ENCODE data around the gene ADK.
A peak's percentile ranks its signal among the peaks of the same experiment; 100 is the strongest.

The ADK gene

DNA sequence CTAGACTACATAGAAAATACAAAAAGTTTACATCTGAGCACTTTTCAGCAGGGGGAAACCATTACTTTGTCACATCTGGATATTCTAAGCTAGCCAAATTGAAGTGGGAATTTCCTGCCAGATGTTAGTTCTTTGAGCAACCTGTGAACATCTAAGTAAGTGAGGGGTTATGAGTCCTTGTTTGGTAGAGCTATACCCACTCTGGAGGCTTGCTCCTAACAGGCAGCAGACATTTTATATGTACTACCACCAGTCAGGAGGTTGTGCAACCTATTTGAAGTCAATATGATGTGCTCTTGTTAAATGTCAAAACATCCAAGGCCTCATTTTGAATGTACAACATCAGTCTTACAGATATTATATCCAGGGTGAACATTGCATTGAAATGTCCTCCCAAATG lies 532.0 kb downstream of the ADK start:
- DNase-seq = no peak

DNA sequence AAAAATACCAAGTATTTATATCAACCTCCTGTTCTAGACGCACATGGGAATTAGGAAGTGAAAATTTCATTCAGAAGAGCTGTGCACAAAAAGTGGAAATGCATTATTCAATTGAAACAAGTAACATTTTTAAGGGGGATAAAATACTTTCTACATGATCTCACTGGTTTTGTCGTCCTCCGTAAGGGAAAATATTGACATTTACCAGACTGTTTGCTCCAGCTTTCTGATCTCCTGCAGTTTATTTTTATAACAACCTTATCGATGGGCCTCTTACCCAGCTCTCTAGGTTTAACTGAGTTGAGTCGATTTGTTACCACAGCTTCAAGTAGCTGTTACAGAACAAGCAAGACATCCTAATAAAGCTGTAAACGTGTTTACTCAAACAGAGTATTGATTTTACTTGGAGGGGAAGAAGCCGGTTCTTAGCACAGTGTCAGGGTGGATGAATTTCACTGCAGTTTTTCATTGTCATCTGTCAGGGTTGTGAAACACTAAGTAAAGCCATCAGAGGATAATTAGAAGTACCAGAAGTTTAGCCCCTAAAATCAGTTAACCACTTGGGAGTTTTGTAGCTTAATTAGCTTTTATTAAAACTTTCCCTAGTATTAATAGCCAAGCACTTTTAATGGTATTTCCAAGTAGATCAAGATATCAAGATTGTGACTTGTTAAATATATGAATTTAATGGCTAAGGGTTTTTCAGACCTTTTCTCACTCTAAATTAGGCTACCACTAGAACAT lies 532.8 kb downstream of the ADK start:
- DNase-seq = no peak

DNA sequence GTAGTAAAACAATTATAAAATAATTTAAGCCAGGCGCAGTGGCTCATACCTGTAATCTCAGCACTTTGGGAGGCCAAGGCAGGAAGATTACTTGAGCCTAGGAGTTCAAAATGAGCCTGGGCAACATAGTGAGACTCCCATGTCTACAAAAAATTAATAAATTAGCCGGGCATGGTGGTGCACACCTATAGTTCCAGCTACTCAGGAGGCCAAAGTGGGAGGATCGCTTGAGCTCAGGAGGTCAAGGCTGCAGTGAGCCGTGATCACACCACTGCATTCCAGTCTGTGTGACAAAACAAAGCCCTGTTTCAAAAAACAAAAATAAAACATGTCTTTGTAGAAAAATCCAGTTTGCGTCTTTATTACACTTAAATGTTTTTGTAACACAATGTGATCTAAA lies 533.4 kb downstream of the ADK start:
- no peak for DNase-seq

DNA sequence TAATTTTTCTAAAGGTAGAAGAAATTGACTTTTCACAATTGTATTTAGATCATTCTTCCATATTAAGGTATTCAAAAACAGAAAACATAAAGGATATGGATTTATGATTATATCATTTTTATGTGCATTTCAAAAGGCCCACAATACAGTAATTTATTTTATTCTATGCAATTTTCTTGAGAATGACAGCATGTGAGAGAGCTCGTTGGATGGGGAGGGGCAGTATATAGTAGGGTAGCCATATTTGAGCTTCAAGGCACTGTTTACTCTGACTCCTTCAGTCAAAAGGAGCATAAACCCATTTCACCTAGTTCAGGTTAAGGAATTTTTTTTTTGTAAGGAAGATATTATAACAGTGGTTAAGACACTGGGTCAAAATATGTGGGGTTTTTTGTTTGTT lies 534.5 kb downstream of the ADK start:
- no peak for DNase-seq

DNA sequence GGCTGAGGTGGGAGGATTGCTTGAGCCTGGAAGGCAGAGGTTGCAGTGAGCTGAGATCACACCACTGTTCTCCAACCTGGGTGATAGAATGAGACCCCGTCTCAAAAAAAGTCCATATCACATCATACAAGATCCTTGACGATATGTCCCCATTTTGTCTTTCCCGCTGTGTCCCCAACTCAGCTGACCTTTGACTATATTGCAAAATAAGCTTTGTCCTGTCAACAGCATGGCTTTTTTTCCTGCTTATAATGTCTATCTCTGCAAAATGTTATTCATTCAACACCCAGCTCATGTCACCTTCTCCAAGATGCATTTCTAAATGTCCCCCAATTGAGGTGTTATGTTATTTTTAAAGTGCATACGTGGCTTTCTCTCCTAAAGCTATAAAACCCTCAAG lies 539.4 kb downstream of the ADK start:
- DNase-seq = no peak

DNA sequence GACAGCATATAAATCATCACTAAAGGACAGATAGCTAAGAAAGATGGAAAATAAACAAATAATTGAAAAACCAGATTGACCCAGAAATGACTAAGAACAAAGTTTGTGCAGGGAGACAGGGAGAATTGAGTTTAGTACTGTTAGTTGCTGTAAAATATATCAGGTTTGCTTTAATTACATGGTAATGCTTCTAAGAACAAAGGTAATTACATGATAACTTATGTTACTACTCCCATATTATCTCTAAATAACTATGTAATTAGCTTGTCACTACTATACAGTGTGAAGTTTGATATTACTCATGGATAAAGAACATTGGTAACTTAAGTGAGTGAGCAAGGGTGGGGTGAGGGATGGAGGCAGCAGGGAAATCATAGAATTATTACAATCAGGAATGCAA lies 540.1 kb downstream of the ADK start:
- DNase-seq = no peak

DNA sequence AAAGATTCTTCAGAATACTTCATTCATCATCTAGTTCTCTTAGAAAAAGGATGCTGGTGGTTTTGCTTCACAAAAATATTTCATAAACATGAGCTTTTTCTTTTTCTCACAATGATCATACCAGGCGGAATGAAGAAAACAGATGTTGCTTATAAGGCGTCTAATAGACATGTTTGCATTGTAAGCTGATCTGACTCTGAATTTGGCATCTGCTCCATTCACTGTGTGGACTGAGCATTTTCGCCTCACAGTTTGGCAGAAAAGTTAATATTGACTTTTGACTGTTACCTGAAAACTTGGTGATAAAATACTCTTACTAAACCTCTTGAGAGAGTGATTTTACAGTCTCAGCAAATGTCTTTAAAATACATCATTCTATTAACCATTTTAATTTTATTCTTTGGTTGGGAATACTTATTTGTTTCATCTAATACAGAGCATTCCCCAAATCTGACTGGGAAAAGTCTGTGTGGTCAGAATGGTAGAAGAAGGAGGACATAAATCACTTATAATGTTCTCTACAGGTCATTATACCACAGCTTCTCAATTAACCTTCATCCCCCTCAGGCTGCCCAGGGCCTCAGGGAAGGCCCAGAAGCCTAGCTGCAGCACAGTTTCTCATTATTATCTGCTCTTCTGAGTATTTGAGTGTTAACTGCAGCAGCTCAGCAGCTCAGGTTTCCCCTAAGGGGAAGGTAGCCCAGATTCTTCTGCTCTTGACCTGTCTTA lies 553.8 kb downstream of the ADK start:
- DNase-seq = no peak

DNA sequence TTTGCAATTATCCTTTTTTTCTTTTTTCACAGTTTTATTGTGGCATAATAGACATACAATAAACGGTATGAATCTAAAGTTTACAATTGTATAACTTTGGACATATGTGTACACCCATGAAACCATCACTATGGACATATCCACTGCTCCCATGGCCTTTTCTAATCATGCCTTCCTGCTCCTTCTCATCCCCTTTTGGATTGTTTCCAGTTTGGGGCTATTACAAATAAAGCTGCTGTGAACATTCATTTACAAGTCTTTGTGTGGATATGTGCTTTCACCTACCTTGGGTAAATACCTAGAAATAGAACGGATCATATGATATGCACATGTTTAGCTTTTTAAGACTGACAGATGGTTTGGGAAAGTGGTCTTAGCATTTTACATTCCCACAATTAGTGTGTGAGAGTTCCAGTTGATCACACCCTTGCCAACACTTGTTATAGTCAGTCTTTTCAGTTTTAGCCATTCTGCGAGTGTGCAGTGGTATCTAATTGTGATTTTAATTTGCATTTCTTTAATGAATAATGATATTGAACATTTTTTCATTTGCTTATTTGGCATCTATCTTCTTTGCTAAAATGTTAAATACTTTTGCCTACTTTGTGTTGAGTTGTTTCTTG lies 554.4 kb downstream of the ADK start:
- DNase-seq = no peak

DNA sequence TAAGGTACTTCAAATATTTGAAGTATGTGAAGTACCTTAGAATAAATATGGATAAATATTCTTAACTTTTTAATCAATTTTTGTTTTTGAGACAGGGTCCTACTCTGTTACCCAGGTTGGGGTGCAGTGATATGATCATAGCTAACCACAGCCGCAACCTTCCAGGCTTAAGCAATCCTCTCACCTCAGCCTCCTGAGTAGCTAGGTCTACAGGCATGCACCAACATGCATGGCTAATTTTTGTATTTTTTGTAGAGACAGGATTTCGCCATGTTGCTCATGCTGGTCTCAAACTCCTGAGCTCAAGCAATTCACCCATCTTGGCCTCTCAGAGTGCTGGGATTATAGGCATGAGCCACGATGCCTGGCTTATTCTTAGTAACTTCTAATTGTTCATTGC lies 555.9 kb downstream of the ADK start:
- DNase-seq = no peak

DNA sequence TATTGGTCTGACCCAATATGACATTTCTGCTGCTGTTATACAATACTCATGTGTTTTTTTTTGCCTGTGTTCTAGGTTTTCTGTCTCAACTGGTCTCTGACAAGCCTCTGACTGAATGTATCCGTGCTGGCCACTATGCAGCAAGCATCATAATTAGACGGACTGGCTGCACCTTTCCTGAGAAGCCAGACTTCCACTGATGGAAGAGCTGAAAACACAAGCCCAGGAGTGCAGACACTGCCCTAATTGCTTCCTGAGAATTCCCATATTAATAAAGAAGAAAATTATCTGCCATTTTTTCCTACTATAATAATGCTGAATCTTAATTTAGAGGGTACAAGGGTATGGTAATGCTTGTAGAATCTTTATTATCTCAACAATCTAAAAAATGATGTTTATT lies 557.2 kb downstream of the ADK start:
- DNase-seq = no peak

DNA sequence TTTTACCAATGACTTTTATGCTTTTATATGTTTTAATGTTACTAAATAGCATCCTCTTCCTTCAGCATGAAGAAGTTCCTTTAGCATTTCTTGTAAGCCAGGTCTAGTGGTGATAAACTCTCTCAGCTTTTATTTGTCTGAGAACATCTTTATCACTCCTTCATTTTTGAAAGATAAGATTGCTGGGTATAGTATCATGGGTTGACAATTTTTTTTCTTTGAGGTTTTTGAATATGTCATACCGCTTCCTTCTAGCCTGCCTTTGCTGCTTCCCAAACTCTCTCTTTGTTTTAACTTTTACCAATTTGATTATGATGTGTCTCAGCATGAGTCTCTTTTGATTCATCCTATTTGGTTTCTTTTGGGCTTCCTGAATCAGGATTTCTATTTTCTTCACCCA lies 567.2 kb downstream of the ADK start:
- no peak for DNase-seq

DNA sequence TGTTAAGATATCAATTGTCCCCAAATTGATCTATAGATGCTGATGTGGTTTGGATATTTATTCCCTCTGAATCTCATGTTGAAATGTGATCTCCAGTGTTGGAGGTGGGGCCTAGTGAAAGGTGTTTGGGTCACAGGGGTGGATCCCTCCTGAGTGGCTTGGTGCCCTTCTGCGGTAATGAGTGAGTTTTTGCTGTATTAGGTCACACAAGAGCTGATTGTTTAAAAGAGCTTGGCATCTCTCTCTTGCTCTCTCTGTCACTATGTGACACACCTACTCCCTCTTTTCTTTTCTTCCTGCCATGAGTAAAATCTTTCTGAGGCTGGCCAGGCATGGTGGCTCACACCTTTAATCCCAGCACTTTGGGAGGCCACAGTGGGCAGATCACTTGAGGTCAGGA lies 577.2 kb downstream of the ADK start:
- no peak for DNase-seq

DNA sequence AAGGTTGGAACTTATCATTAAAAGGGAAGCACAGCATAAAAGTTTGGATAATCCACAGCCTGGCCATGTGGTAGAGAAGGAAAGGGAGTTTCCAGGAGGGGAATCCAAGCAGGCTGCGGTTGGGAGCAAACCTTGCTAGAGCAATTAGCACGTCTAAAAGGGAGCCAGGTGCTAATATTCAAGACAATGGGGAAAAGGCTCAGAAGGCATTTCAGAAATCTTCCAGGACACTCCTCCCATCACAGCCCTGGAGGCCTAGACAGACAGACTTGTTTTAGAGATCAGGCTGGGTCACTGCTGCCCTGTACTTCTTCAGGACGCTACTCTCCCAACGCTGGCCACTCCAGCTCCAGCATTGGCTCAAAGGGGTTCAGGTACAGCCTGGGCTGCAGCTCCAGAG lies 579.2 kb downstream of the ADK start:
- no peak for DNase-seq

DNA sequence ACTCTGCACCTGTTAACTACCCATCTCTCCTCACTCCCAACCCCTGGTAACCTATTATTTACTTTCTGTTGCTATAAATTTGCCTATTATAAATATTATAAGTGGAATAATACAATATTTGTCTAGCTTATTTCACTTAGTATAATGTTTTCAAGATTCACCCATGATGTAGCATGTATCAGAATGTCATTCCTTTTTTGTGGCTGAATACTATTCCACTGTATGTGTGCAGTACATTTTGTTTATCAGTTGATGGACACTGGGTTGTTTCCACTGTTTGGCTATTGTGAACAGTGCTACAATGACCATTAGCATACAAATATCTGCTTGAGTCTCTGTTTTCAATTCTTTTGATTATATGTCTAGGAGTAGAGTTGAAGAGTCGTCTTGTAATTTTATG lies 582.6 kb downstream of the ADK start:
- DNase-seq = no peak

DNA sequence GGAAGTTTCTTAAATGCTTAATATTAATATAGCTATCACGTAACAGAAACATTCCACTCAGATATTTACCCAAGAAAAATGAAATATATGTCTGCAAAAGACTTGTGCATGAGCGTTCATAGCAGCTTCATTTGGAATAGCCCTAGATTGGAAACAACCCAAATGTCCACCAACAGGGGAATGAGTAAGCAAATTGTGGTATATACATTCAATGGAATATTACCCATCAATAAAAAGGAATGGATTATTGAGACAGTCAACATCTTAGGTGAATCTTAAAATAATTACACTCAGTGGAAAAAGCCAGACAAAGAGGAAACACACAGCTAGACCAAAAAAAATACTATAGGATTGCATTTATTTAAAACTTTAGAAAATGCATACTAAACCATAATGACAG lies 585.0 kb downstream of the ADK start:
- DNase-seq = no peak

DNA sequence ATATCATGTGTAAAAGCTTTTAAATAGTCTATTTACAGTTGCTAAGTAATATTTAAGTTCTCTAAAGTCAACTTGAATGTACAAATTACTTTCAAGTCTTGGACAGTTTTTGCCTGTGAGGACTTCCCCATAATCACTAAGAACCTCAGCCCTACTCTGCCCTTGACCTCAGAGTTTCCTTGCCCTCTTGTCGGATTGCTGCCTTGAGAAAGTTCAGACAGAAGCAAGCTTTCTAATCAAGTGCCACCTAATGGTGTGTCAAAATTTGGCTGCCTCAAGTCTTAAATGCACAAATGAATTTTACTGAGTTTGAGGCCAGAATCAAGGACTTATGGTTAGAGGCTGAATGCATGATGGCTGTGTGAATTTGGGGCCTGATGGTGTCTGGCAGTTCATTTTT lies 587.0 kb downstream of the ADK start:
- DNase-seq = peak in 1 of 5 donors; percentile 11

DNA sequence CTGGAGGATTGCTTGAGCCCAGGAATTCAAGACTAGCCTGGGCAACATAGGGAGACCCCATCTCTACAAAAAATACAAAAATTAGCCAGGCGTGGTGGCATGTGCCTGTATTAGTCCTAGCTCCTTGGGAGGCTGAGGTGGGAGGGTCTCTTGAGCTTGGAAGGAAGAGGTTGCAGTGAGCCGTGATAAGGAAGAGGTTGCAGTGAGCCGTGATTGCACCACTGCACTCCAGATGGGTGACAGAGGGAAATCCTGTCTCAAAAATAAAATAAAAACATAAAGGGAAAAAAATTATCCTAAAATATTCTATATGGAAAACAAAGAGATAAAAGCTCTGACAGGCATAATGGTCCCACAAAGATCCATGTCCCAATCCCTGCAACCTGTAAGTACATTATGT lies 587.5 kb downstream of the ADK start:
- DNase-seq = no peak

DNA sequence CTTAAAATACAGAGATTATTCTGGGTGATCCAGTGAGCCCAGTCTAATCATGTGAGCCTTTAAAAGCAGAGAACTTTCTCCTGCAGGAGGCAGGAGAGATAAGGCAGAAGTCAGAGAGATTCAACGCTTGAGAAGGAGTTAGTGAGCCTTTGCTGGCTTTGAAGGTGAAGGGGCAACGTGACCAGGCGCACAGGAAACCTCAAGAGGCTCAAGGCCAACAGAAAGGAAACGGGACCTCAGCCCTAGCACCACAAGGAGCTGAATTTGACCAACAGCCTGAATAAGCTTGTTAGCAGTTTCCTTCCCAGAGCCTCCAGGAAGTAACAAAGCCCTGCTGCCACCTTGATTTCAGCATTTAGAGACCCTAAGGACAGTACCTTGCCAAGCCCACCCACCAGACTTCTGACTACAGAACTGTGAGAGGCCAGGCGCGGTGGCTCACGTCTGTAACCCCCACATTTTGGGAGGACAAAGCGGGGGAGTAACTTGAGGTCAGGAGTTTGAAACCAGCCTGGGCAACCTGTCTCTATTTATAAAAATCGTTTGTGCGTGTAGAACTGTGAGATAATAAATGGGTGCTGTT lies 588.1 kb downstream of the ADK start:
- DNase-seq = peak in 1 of 5 donors; percentile 81

DNA sequence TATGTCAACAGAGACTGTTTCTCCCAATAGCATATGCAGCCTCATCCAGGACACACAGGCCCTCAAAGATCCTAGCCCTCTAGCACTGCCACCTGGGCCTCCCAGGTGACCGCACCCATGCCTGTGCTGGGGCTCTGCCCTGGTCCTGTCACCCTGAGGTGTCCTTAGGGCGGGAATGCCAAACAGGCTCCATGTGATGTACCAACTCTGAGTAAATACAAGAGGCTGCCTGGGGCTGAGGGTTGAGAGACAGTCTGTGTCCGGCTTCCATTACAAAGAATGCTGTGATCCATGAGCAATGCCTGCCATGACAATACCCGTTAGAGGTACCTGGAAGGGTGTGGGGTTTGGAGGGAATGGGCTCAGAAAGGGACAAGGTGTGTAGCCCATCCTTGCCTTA lies 592.4 kb downstream of the ADK start:
- DNase-seq = no peak

DNA sequence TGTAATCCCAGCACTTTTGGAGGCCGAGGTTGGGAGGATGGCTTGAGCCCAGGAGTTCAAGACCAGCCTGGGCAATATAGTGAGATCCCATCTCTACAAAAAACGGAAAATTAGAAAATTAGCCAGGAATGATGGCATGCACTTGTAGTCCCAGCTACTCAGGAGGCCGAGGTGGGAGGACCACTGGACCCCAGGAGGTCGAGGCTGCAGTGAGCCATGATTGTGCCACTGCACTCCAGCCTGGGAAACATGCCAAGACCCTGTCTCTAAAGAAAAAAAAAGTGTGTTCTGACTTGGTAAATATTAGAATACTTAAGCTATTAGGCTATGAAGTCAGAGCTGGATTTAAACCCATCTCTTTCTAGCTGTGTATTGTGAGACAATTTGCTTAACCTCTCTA lies 594.4 kb downstream of the ADK start:
- DNase-seq = no peak

DNA sequence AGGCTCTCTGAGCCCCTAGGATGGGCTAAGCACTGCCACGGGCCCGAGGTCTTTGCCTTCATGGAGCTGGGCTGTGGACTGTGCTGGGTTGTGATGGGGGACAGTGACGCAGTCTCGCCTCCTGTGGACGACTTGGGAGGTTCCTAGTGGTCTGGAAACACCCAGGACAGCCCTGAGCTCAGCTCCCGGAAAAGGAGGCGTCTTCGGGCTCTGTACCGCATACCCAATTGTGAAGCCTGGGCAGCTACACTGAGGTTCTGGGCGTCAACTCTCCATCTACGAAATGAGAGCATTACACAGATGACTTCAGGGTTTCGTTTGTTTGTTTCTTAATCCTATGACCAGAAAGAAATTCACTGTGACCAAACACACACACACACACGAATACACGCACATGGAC lies 595.8 kb downstream of the ADK start:
- DNase-seq = no peak

DNA sequence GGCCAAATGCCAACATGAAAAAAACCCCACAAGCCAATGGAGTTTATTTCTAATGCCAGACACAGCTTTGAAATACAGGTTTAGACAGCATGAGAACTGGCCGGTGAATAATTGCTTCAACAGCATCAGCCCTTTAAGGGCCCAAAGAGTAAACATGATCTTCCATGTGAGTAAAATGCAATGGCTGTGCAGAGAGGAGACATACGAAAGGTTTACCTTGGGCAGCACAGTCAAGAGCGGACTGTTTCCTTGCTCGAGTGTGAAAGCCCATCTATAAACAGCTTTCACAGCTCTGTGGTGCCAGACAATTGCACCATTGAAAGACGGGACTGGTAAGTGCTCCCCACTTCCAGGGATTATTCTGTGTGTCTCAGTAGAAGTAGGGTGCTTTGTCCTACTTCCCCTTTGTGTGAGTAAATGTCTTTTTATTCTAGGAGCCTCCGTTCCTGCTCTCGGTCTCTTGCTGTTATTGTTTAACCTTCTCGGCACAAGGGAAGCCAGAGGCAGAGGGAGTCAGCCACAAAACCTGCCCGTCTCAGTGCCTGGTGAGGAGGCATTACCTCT lies 597.5 kb downstream of the ADK start:
- DNase-seq = no peak

DNA sequence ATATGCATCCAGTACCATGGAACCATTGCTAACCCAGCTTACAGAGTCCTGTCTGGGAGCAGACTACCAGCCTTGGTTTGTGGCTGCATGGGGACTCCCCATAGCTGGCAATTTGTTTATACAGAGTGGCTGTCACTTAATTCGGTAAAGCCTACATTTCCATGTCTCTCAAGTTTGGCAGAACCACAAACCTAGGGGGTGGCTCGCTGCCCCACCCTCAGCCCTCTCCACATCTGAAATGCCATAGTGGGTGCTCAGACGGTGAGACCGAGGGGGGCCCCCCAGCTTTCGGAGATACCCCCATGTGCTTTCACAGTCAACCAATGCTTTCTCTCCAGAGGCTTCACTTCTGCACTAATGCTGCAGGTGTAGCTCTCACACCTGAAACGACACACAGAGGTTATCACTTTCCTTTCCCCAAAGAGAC lies 599.8 kb downstream of the ADK start:
- DNase-seq = no peak

Measured in T-helper 1 cell (primary cell).